Left renal pelvis (tissue), 4 donors: ENCODE data around the gene ARHGAP26. TPM values are rescaled to one million over a fixed set of nuclear protein-coding genes. Genes with fewer than 3 reads are reported as not detected.

Experiments used
- DNase-seq, 4 donors: peaks; one replicate each; pipeline ENCODE4 v3.0.0-alpha.2; 2013; ENCODE audit warnings: low read depth in 4 of 4, low spot score in 3 of 4
- polyA plus RNA-seq, 4 donors: library from polyadenylated mRNA; unstranded; fragments of 120-200 nt; gene quantifications; one replicate each; pipeline ENCODE4 v1.2.1, GENCODE V29; 2013; ENCODE audit not compliant: insufficient read length in 4 of 4

Gene ARHGAP26
- polyA plus RNA-seq, 4 donors = 9.9 to 12.9 (median 11.1) TPM

GRCh38 chr5:142892021-142892420 lies 121.8 kb downstream of the ARHGAP26 start:
- DNase-seq = no peak

GRCh38 chr5:142894315-142894714 lies 124.1 kb downstream of the ARHGAP26 start:
- DNase-seq = no peak

- DNase-seq = no peak
These were observed 124.6 kb downstream of the ARHGAP26 start for GRCh38 chr5:142894749-142895148.

- no peak for DNase-seq
These were observed 126.3 kb downstream of the ARHGAP26 start for GRCh38 chr5:142896325-142897007.

- DNase-seq = no peak
These were observed 127.2 kb downstream of the ARHGAP26 start for GRCh38 chr5:142897328-142897727.

GRCh38 chr5:142900927-142901326 lies 130.8 kb downstream of the ARHGAP26 start:
- DNase-seq = no peak

GRCh38 chr5:142901476-142902185 lies 131.5 kb downstream of the ARHGAP26 start:
- no peak for DNase-seq

- DNase-seq = no peak
These were observed 132.2 kb downstream of the ARHGAP26 start for GRCh38 chr5:142902186-142902965.

- no peak for DNase-seq
These were observed 134.2 kb downstream of the ARHGAP26 start for GRCh38 chr5:142904416-142904815.

GRCh38 chr5:142905348-142905747 lies 135.2 kb downstream of the ARHGAP26 start:
- DNase-seq = no peak

- no peak for DNase-seq
These were observed 136.9 kb downstream of the ARHGAP26 start for GRCh38 chr5:142906863-142907671.

GRCh38 chr5:142908659-142909058 lies 138.5 kb downstream of the ARHGAP26 start:
- DNase-seq = no peak

- DNase-seq = no peak
These were observed 140.0 kb downstream of the ARHGAP26 start for GRCh38 chr5:142910128-142910527.

- DNase-seq = no peak
These were observed 141.0 kb downstream of the ARHGAP26 start for GRCh38 chr5:142911170-142911569.

- DNase-seq = no peak
These were observed 141.6 kb downstream of the ARHGAP26 start for GRCh38 chr5:142911775-142912174.

GRCh38 chr5:142913728-142914338 lies 143.7 kb downstream of the ARHGAP26 start:
- no peak for DNase-seq

- no peak for DNase-seq
These were observed 144.9 kb downstream of the ARHGAP26 start for GRCh38 chr5:142915038-142915437.

GRCh38 chr5:142915813-142916424 lies 145.7 kb downstream of the ARHGAP26 start:
- no peak for DNase-seq

- no peak for DNase-seq
These were observed 148.9 kb downstream of the ARHGAP26 start for GRCh38 chr5:142918959-142919635.
